A549 (cell line): Measurements from ENCODE around the gene POLDIP2.

Experiments used
- GATA3 ChIP-seq: IDR thresholded peaks from 2 replicates; pipeline ENCODE4 v1.6.1; 2012; ENCODE audit warnings: borderline replicate concordance
- MYC ChIP-seq: IDR thresholded peaks from 2 replicates; pipeline ENCODE4 v1.6.1; 2012; ENCODE audit warnings: mild to moderate bottlenecking, inconsistent platforms, low read length, improper control_type of control experiment, borderline replicate concordance
- POLR2A ChIP-seq: IDR thresholded peaks from 2 replicates; pipeline ENCODE4 v1.6.1; 2012; ENCODE audit warnings: mild to moderate bottlenecking, low read length
- POLR2AphosphoS2 ChIP-seq: conservative IDR thresholded peaks from 2 replicates; pipeline ENCODE4 v1.6.1; 2012; ENCODE audit warnings: low read length, improper control_type of control experiment, inconsistent platforms
- RCOR1 ChIP-seq: fragments of 150-350 bp; IDR thresholded peaks from 2 replicates; pipeline ENCODE4 v1.6.1; 2014; ENCODE audit warnings: antibody characterized with exemption, low read length, low read depth
- TF ChIP-seq, protein P1 (sequence below): fragments of >200 bp; sonication (Bioruptor Twin); formaldehyde crosslinking; IDR thresholded peaks from 3 replicates; pipeline ENCODE4 v1.5.1; 2016

DNA sequence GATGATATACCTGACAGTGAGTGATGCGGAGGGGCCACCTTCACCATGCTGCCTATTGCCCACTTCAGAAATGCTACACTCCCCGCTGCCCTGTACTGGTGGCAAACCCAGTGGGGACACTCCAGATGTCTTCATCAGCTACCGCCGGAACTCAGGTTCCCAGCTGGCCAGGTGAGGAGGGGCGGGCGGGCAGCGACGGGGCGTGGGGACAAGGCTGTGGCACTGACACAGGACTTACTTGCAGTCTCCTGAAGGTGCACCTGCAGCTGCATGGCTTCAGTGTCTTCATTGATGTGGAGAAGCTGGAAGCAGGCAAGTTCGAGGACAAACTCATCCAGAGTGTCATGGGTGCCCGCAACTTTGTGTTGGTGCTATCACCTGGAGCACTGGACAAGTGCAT lies 30.8 kb upstream of the POLDIP2 start:
- TF ChIP-seq POLR2AphosphoS2, result no peak
- TF ChIP-seq, protein P1, sequence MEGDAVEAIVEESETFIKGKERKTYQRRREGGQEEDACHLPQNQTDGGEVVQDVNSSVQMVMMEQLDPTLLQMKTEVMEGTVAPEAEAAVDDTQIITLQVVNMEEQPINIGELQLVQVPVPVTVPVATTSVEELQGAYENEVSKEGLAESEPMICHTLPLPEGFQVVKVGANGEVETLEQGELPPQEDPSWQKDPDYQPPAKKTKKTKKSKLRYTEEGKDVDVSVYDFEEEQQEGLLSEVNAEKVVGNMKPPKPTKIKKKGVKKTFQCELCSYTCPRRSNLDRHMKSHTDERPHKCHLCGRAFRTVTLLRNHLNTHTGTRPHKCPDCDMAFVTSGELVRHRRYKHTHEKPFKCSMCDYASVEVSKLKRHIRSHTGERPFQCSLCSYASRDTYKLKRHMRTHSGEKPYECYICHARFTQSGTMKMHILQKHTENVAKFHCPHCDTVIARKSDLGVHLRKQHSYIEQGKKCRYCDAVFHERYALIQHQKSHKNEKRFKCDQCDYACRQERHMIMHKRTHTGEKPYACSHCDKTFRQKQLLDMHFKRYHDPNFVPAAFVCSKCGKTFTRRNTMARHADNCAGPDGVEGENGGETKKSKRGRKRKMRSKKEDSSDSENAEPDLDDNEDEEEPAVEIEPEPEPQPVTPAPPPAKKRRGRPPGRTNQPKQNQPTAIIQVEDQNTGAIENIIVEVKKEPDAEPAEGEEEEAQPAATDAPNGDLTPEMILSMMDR, result no peak
- no peak for TF ChIP-seq RCOR1
- no peak for TF ChIP-seq POLR2A
- TF ChIP-seq MYC, result no peak
- no peak for TF ChIP-seq GATA3
